Measurements from ENCODE around the gene FAM72A. TPM values are rescaled to one million over a fixed set of nuclear protein-coding genes. Genes with fewer than 3 reads are reported as not detected.
"Not testable (repeated sequence)": the region's sequence is repeated elsewhere in the genome, so short reads cannot be mapped to it uniquely, and the experiment has no call there.

The FAM72A gene
- total RNA-seq, 2 experiments from 2014 or later, result 0.66 to 1.2 TPM

DNA sequence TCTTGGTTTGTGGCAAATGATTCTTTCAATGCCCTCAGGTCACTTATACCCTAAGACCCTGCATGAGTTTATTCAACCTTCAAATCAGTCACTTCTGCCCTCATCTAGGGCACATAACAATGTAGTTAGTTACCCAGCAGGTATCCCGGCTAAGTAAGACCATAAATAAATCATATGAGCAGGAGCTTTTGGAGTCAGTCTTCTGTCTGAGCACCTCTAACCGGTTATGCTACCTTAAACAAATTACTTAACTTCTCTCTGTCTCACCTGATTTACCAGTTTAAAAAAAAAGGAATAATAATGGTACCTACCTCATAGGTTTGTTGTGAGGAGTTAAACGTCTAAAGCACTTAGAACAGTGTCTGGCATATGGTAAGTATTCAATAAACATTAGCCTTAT is 16.9 kb downstream of the FAM72A start:
- H3K4me3 ChIP-seq (ENCODE audit: low read length); H3K27me3 ChIP-seq (ENCODE audit: control insufficient read depth in 1 of 2, insufficient read depth in 2 of 2, low read length in 2 of 2); H3K9me3 ChIP-seq (ENCODE audit: control insufficient read depth in 1 of 2, insufficient read depth in 1 of 2, low read length in 2 of 2); CTCF ChIA-PET; H3K4me1 ChIP-seq (ENCODE audit: insufficient read depth, low read length); H3K4me3 Mint-ChIP-seq; H3K9me3 Mint-ChIP-seq; POLR2A ChIA-PET; H3K27me3 Mint-ChIP-seq; H3K27ac Mint-ChIP-seq; H3K4me1 Mint-ChIP-seq (ENCODE audit: low read depth); ATAC-seq (ENCODE audit: poor library complexity); H3K36me3 ChIP-seq (ENCODE audit: insufficient read depth, low read length); DNase-seq; H3K36me3 Mint-ChIP-seq (ENCODE audit: low read depth); H3K27ac ChIP-seq (ENCODE audit: low read depth in 1 of 2, low read length in 2 of 2); intact Hi-C loops (cut with DNase I, micrococcal nuclease): not testable (repeated sequence)

DNA sequence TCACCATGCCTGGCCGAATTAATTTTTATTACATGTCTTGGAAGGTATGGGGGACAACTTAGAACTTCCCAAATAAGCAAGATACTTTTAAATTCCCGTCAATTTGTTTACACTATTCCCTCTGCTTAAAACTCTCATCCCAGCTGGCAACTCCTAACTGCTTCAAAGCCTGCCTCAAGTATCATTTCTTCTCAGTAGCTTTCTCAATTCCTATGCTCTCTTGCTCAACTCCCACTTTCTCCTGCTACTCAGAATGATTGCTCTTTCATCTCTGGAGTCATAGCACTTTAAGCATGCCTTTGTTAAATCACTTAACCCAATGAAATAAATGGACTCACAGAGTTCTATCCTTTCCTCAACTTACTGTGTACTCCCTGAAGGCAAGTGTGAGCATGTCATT is 18.9 kb downstream of the FAM72A start:
- H3K9me3 Mint-ChIP-seq; H3K4me1 Mint-ChIP-seq (ENCODE audit: low read depth); intact Hi-C loops (cut with DNase I, micrococcal nuclease); H3K36me3 Mint-ChIP-seq (ENCODE audit: low read depth); CTCF ChIA-PET; H3K27me3 Mint-ChIP-seq; H3K27ac Mint-ChIP-seq; H3K4me3 ChIP-seq (ENCODE audit: low read length); H3K4me1 ChIP-seq (ENCODE audit: insufficient read depth, low read length); H3K4me3 Mint-ChIP-seq; H3K9me3 ChIP-seq (ENCODE audit: control insufficient read depth in 1 of 2, insufficient read depth in 1 of 2, low read length in 2 of 2); POLR2A ChIA-PET; H3K27ac ChIP-seq (ENCODE audit: low read depth in 1 of 2, low read length in 2 of 2); H3K36me3 ChIP-seq (ENCODE audit: insufficient read depth, low read length); H3K27me3 ChIP-seq (ENCODE audit: control insufficient read depth in 1 of 2, insufficient read depth in 2 of 2, low read length in 2 of 2); DNase-seq; ATAC-seq (ENCODE audit: poor library complexity): not testable (repeated sequence)

DNA sequence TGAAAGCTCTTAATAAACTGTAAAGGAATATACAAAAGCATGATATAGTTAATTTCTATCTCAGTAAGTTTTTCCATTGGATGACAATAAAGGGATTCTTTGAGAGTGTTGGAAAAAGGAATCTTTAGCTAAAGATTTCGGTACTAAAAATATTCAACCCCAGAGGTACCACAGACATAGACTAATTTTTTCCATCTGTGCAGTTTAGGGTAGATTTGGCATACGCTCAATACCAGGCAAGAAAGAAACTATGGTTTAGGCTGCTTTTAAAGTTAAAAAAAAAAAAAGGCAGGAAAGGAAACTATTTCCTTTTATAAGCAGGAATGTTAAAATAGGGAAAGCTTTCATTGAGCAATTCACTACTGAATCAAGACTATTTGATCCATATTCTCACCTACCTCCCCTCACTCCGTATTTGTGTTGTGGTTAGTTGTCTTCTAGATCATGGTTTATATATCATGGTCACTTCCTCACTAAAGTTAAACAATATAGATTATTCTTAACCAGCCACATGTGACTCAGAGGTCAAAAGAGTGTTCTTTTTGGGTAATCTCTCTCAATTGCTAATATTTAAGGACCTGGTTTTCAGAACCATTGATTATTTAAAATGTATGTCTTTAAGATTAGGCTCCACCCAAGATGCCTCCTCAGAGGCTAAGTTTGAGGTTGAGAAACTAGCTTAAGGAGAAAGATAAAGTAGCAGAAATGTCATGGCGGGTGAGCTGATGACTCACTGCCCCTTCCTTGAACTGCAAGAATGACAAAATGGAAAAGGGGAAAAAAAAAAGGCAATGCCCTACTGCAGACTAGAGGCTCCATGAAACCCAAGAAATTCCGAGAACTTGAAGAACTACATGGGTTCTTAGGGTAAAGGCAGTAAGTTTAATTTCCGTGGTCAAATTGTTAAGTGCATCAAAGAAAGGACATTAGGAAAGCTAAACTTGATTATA is 20.0 kb downstream of the FAM72A start:
- ATAC-seq (ENCODE audit: poor library complexity); H3K36me3 ChIP-seq (ENCODE audit: insufficient read depth, low read length); H3K27me3 Mint-ChIP-seq; H3K27me3 ChIP-seq (ENCODE audit: control insufficient read depth in 1 of 2, insufficient read depth in 2 of 2, low read length in 2 of 2); H3K9me3 ChIP-seq (ENCODE audit: control insufficient read depth in 1 of 2, insufficient read depth in 1 of 2, low read length in 2 of 2); H3K4me3 ChIP-seq (ENCODE audit: low read length); H3K27ac ChIP-seq (ENCODE audit: low read depth in 1 of 2, low read length in 2 of 2); CTCF ChIA-PET; H3K27ac Mint-ChIP-seq; H3K9me3 Mint-ChIP-seq; DNase-seq; H3K4me3 Mint-ChIP-seq; H3K4me1 Mint-ChIP-seq (ENCODE audit: low read depth); H3K4me1 ChIP-seq (ENCODE audit: insufficient read depth, low read length); intact Hi-C loops (cut with DNase I, micrococcal nuclease); H3K36me3 Mint-ChIP-seq (ENCODE audit: low read depth); POLR2A ChIA-PET: not testable (repeated sequence)

GRCh38 chr1:206179666-206180065 is 23.0 kb downstream of the FAM72A start:
- CTCF ChIA-PET; H3K9me3 ChIP-seq (ENCODE audit: control insufficient read depth in 1 of 2, insufficient read depth in 1 of 2, low read length in 2 of 2); H3K36me3 Mint-ChIP-seq (ENCODE audit: low read depth); H3K27me3 ChIP-seq (ENCODE audit: control insufficient read depth in 1 of 2, insufficient read depth in 2 of 2, low read length in 2 of 2); H3K4me1 ChIP-seq (ENCODE audit: insufficient read depth, low read length); H3K36me3 ChIP-seq (ENCODE audit: insufficient read depth, low read length); intact Hi-C loops (cut with DNase I, micrococcal nuclease); POLR2A ChIA-PET; ATAC-seq (ENCODE audit: poor library complexity); H3K27me3 Mint-ChIP-seq; H3K27ac Mint-ChIP-seq; H3K27ac ChIP-seq (ENCODE audit: low read depth in 1 of 2, low read length in 2 of 2); H3K9me3 Mint-ChIP-seq; DNase-seq; H3K4me3 Mint-ChIP-seq; H3K4me1 Mint-ChIP-seq (ENCODE audit: low read depth); H3K4me3 ChIP-seq (ENCODE audit: low read length): not testable (repeated sequence)

- H3K4me3 ChIP-seq (ENCODE audit: low read length); ATAC-seq (ENCODE audit: poor library complexity); H3K4me1 ChIP-seq (ENCODE audit: insufficient read depth, low read length); H3K9me3 ChIP-seq (ENCODE audit: control insufficient read depth in 1 of 2, insufficient read depth in 1 of 2, low read length in 2 of 2); H3K27me3 ChIP-seq (ENCODE audit: control insufficient read depth in 1 of 2, insufficient read depth in 2 of 2, low read length in 2 of 2); H3K9me3 Mint-ChIP-seq; H3K36me3 Mint-ChIP-seq (ENCODE audit: low read depth); H3K27ac Mint-ChIP-seq; CTCF ChIA-PET; H3K36me3 ChIP-seq (ENCODE audit: insufficient read depth, low read length); H3K4me1 Mint-ChIP-seq (ENCODE audit: low read depth); H3K27ac ChIP-seq (ENCODE audit: low read depth in 1 of 2, low read length in 2 of 2); POLR2A ChIA-PET; H3K27me3 Mint-ChIP-seq; intact Hi-C loops (cut with DNase I, micrococcal nuclease); H3K4me3 Mint-ChIP-seq: not testable (repeated sequence)
- DNase-seq, result peak in 2 of 14 experiments; percentile 3 to 11
Observed at GRCh38 chr1:206178061-206178989, 24.3 kb downstream of the FAM72A start.

- intact Hi-C loops (cut with DNase I, micrococcal nuclease); ATAC-seq (ENCODE audit: poor library complexity); CTCF ChIA-PET: not testable (repeated sequence)
Observed at GRCh38 chr1:206176114-206176502, 26.5 kb downstream of the FAM72A start.

More at GRCh38 chr1:206176114-206176502, 26.5 kb downstream of the FAM72A start:
- H3K27me3 Mint-ChIP-seq; H3K36me3 ChIP-seq (ENCODE audit: insufficient read depth, low read length); H3K36me3 Mint-ChIP-seq (ENCODE audit: low read depth); H3K4me3 ChIP-seq (ENCODE audit: low read length); H3K27ac Mint-ChIP-seq; H3K4me1 ChIP-seq (ENCODE audit: insufficient read depth, low read length); H3K9me3 ChIP-seq (ENCODE audit: control insufficient read depth in 1 of 2, insufficient read depth in 1 of 2, low read length in 2 of 2); H3K9me3 Mint-ChIP-seq; H3K4me3 Mint-ChIP-seq; POLR2A ChIA-PET; H3K4me1 Mint-ChIP-seq (ENCODE audit: low read depth); H3K27me3 ChIP-seq (ENCODE audit: control insufficient read depth in 1 of 2, insufficient read depth in 2 of 2, low read length in 2 of 2); H3K27ac ChIP-seq (ENCODE audit: low read depth in 1 of 2, low read length in 2 of 2); DNase-seq: not testable (repeated sequence)
